Measurements from ENCODE around the gene KIAA1328.

- TF ChIP-seq EZH2 (IDR thresholded peaks at IDR 0.05; ENCODE audit: low read length) = no peak
- TF ChIP-seq, protein P1, sequence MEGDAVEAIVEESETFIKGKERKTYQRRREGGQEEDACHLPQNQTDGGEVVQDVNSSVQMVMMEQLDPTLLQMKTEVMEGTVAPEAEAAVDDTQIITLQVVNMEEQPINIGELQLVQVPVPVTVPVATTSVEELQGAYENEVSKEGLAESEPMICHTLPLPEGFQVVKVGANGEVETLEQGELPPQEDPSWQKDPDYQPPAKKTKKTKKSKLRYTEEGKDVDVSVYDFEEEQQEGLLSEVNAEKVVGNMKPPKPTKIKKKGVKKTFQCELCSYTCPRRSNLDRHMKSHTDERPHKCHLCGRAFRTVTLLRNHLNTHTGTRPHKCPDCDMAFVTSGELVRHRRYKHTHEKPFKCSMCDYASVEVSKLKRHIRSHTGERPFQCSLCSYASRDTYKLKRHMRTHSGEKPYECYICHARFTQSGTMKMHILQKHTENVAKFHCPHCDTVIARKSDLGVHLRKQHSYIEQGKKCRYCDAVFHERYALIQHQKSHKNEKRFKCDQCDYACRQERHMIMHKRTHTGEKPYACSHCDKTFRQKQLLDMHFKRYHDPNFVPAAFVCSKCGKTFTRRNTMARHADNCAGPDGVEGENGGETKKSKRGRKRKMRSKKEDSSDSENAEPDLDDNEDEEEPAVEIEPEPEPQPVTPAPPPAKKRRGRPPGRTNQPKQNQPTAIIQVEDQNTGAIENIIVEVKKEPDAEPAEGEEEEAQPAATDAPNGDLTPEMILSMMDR (optimal IDR thresholded peaks at IDR 0.05 in 1 of 3, IDR thresholded peaks at IDR 0.05 in 1 of 3, conservative IDR thresholded peaks at IDR 0.05 in 1 of 3; ENCODE audit: extremely low read depth in 1 of 3, insufficient read depth in 2 of 3, low read length in 3 of 3) = no peak
Measured at GRCh38 chr18:37182340-37183135, 353.6 kb downstream of the KIAA1328 start.
